HG03439 (cell line): ENCODE data around the gene CIDEA.
"Not testable (repeated sequence)": the region's sequence is repeated elsewhere in the genome, so short reads cannot be mapped to it uniquely, and the experiment has no call there.

Experiments used
- ATAC-seq: cut with Tn5 transposase; IDR thresholded peaks from one replicate; pipeline ENCODE4 v1.9.1; 2021; ENCODE audit warnings: mild to moderate bottlenecking, moderate library complexity; ENCODE audit not compliant: unreplicated experiment

The CIDEA gene

DNA sequence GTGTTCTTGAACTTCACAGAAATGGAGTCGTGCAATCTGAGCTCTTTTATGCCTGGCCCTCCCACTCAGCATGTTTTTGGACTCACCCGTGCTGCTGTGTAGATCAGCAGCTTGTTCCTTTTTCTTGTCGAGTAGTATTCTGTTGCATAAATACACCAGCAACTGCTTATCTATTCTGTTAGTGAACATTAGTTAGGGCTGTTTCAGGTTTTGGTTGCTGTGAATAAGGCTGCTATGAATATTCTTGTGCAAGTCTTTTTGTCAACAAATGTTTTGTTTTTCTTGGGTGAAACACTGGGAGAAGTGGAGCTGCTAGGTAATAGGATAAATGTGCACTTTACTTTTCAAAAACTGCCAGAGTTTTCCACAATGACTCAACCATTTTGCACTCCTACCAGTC is 15.3 kb upstream of the CIDEA start:
- no peak for ATAC-seq

DNA sequence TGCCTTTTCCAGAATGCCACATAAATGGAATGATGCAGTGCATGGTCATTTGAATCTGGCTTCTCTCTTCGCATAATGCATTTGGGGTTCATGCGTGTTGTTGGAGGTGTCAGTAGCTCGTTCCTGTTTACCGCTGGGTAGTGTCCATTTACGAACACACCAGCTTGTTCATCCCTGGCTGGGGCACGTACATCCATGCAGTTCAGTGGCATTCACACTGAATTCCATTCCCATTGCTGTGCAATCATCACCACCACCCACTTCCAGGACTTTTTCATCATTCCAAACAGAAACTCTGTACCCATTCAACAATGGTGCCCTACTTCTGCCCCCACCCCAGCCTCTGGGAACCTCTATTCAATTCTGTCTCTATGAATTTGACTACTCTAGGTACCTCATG is 14.7 kb upstream of the CIDEA start:
- ATAC-seq = no peak

DNA sequence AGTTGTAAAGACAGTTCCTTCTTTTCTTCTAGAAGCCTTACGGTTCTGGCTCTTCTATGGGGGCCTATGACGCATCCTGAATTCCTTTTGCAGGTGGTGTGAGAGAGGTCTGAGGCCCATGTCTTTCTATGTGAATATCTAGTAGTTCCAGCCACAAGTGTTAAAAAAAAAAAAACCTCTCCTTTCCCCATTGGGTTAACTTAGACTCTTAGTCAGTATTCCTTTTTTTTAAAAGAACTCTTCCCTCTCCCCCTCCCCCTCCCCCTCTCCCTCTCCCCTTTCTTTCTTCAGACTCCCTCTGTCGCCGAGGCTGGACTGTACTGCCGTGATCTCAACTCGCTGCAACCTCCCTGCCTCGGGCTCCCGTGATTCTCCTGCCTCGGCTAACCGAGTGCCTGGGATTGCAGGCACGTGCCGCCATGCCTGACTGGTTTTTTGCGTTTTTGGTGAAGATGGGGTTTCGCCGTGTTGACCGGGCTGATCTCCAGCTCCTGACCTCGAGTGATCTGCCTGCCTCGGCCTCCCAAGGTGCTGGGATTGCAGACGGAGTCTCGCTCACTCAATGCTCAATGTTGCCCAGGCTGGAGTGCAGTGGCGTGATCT is 11.4 kb upstream of the CIDEA start:
- no peak for ATAC-seq

DNA sequence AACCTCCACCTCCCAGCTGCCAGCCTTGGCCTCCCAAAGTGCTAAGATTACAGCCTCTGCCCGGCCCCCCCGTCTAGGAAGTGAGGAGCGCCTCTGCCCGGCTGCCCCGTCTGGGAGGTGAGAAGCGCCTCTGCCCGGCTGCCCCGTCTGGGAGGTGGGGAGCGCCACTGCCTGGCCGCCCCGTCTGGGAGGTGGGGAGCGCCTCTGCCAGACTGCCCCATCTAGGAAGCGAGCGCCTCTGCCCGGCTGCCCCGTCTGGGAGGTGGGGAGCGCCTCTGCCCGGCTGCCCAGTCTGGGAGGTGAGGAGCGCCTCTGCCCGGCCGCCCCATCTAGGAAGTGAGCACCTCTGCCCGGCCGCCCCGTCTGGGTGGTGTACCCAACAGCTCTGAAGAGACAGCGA is 10.9 kb upstream of the CIDEA start:
- ATAC-seq = not testable (repeated sequence)

DNA sequence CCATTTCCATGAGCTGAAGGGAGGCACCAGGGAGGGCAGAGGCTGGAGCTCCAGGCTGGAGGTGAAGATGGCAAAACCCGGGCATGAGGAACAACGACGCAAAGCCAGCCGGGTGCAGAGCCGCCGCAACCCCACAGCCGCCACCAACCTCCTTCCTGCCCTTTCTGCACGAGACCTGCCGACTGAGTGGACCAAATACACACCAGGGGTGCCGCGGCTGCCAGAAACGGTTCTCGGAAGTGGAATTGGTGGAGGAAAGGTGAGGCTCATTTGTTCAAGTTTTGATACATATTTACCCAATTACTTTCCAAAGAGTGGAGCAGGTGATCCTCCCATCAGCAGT is 8.4 kb upstream of the CIDEA start:
- no peak for ATAC-seq

DNA sequence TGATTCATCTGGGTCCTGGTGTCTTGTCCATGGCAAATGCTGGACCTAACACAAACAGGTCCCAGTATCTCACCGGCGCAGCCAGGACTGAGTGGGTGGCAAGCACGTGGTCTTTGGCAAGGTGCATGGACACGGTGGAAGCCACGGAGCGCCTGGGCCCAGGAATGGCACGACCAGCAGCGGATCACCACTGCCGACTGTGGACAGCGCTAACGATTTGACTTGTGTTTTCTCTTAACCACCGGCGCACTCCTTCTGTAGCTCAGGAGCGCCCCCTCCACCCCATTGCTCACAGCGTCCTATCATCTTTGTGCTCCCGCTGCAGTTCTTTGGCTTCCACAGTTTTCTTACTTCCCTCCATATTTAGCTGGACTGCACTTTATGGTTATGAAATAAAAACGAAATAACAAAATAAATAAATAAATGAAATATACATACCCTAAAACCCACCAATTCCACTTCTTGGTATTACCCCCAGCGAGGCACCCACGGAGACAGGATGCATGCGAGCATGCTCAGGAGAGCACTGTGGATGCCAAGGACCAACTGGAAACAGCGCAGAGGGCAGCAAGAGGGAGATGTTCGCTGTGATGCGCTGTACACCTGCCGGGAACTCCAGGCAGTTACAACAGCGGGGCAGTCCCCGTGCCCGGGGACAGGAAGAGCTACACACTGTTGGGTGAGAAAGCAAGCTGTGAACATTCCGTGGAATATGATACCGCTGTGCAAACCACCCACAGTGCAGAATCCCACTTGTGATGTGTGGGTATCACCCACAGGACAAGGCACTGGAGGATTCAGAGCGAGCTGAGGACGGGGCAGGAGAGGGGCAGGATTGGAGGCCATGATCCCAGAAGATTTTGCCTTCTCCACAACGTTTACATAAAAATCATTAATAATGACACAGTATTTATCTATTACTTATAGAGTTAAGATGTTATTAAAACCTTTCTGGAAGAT is 7.0 kb upstream of the CIDEA start:
- no peak for ATAC-seq

DNA sequence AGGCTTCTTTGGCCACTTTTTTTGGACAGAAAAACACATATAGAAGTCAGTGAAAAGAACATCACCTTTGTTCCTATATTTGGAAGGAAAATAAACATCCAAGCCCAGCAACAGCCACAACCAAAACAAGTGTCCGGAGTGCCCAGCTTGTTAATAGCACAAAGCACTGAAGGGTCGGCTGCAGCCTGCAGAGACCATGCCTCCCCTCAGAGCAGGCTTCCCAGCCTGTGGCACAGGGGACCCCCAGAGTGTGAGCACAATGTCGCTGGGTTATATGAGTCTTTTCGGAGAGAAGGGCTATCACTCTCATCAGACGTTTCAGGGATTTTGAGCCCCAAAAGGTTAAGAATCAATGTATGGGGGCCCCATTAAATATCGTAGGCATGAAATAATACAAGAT is 6.2 kb upstream of the CIDEA start:
- no peak for ATAC-seq

DNA sequence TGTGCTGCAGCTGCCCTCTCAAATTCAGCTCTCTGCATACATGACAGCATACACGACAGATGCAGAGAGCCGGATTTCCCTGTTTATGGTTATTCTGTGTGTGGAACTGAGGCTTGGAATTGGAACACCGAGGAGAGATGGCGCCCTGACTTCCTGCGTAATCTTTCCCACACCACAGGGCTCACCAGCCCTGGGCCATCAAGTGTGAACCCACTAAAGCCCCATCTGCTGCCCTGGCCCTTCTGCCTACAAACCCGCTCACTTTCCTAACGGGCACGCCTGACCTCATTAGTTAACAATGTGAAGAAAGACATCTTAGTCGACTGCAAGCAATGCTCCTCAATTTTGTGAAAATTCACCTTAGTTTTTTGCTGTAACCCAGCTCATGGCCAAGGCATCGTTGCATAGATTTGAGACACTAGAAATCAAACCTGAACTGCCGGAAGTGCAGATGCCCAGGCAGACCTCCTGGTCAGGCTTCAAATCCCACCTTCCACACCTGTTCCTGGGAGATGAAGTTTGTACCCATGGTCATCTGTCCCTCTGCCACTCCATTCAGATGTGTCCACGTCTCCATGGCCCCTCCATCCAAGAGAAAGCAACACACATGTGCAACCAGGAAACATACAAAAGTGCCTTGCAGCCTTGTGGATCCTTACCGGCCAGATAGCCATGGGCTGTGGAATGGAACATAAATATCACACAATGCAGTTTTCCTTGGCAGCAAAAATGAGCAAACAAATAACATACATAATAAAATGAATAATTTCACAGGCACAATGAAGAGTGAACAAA is 5.0 kb upstream of the CIDEA start:
- ATAC-seq = no peak

DNA sequence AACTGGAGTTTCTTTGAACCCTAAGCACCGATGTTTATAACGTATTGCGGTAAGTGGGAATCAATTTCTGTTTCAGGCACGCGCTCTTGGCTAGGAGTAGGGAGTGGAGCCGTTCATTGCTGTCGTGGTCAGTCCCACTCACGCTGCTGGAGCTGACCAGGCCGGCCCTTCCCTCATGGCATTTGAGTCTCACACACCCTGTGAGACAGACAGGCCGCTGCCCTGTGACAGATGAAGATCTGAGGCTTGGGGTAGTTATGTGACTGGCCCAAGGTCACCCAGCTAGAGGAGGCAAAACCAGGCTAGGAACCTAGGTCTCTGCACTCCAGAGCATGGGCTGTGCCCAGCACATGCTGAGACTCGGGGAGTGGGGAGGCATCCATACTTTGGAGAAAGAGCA is 2.9 kb upstream of the CIDEA start:
- no peak for ATAC-seq

DNA sequence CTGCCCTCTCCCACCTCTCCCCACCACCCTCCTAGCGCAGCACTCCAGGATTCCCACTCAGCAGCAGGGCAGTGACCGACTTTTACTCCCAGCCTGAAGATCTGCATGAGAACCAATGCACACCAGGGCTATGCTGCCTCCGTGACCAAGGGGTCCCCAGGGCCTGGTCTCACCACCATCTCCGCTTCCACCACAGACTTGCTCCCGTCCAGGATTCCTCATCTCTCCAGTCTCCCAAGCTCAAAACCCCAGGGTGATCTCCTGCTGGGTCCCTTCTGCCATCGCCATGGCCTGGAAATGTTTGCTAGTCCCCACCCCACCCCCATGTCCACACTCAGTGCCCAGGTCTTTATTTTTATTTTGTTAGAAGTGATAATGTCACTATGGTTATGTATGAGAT is 2.1 kb upstream of the CIDEA start:
- ATAC-seq = no peak

DNA sequence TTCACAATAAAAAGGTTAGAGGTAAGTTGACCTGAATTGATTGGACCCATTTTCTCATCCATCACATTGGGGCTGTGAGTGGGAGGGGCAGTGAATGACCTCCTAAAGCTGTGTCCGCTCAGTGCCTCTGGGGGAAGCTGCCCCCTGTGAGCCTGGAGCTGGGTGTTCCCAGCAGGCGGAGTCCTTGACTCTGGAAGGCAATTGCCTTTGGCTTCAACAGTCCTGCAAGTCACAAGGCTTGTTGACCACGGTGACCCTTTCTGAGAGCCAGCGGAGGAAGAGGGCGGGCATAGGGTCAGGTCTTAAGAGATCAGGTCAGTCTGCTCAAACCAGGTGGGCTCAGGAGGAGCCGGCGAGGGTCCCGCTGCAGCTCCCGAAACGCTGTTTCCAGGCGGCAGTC is 1.1 kb upstream of the CIDEA start:
- no peak for ATAC-seq

DNA sequence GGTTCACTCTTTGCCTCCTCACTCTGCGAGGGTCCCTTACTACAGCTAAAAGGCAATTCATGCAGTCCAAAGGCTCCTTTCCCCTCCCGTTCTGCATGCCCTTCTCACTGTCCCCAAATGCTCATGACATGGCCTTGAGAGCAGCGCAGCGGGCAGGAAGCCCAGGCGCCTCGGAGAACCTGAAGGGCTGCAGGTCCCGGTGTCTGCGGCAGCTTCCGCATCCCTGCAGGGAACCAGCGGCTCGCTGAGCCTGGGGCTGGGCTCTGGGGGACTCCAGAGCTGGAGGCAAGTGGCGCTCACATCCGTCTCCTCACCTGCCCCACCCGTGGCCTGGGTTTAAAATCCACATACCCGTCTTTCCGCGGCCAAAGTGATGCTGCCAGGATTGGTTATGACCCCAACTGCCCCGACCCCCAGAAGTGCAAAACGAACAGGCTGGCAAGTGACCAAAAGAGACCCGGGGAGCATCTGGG is 462 bp upstream of the CIDEA start:
- no peak for ATAC-seq

DNA sequence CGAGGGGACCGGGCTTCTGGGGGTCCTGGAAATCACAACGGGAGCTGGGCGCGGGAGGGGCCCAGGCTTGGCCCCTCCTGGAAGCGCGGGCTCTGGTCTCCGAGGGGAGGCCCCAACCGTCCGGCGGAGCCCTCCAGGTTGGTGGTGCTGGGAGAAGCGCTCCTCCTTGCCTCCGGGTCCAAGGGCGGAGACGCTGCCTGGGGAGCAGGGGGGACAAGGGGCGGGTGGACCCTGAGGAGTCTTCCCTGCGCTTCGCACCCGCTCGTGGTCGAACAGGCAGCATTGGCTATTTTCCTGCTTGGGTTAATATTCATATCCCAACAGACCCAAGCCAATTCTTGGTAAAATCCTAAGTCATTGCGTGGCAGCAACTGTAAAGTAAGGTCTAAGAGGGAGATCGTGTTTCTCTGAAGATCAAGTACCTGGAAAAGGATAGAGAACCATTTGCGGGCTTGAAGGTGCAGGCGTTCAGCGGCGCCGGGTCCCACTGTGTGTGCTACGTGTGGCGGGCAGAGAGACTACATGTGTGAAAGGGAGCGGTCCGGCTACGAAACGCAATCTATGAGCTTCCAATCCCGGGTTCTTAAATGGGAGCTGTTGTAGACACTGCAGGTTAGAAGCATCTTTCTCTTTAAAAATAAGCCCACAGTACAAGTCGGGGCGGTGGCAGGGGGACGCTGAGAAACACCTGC is 805 bp downstream of the CIDEA start:
- no peak for ATAC-seq

DNA sequence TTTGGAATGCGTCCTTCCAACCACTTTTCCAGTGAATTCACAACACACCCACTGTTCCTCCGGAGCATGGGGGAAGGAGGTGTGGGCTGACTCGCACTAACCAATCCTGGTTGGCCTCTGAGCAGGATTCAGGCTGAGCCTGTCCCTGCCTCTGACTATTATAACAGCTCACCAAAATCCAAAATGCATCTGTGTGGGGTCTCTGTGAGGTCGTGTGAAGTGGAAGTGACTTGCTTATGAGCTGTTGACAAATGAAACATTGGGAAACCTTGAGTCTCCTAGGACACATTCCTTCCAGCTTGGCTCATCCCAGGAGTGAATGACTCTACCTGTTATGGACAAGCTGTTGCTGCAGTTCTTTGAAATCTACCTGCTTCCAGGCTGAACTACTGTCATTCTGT is 1.5 kb downstream of the CIDEA start:
- ATAC-seq = no peak

DNA sequence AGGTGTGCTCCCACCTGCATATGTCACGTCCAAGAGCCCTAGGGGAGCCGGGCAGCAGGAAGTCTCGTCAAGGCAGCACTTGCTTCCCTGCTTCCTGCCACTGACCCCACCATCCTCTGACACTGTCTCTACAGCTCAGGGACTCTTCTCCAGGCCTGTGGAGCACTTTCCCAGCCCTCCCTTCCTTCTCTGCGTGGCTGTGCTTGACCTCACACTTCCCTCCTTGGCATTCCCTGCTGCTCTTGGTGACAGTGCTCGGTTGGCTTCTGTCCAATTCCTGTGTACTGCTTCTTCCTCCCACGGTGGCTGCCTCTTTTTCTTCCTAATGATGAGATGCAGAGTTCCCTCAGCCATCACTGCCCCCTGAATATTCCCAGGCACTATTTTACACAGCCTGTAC is 2.8 kb downstream of the CIDEA start:
- ATAC-seq = no peak

DNA sequence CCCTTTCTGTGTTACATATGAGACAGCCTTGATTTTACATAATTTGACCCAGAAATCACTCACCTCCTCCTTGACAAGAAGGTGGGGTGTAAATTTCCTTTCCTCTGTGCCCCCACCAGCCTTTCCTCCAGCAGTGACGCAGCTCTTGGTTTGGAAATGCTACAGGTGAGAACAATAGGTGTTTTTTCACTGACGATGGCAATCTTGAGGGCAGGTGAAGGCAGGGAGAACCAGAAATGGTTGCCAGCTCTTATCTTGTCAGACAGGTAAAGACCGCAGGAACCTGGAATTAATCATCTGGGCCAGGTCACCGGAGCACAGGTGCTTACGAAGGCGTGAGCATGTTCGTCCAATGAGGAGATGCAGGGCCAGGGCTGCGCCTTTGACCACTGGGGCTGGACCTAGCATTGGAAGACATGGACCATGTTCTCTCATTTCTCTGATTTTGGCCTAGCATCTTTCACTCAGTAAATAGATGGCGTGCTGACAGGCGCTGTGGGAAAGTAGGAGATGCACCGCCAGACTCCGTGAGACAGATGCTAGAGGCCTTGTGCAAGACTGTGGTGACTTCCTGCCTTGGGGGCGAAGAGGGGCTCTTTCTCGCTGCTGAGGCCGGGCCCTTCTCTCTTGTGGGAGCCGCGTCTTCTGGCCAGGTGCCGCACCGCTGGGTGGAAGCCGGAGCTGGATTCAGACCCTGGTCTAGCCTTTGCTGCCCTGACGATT is 4.0 kb downstream of the CIDEA start:
- no peak for ATAC-seq

DNA sequence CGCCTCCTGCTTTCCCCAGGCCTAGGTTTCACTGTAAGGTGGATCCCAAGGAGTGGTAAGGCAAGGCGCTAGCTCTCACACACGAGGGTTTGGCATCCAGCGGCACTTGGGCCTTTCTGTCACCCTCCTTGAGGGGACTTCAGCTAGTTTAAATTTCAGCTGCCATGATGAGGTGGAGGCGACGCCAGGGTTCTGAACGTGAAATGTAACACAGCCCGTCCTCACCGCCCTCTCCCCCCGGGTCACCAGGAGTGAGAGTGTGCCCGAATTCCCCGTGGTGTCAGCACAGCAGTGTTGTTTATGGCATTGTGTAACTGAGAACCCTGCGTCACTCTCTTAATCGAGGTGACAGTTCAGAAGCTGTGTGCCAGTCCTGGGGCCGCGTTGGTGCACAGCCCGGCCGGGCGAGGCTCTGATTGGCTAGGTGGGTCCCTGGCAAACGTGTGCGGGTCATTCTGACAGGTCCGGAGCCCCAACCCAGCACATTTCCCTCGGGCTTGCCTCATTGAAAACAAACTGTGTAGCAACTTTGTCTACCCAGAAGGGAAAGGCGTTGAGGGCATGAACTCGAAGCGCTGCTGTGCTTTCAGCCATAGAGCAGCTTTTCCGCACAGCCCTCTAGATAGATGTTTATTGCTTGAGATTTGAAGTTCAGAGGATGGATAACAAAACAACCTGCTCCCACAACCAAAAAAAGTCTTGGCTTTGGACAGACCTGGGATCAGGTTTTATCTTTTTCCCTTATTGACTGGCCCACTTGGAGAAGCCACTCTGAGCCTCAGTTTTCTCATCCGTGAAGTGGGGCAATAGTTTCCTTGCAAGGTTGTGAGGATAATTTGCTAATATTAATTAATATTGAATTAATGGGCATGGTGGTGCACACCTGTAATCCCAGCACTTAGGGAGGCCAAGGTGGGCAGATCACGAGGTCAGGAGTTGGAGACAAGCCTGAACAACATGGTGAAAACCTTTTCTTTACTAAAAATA is 4.9 kb downstream of the CIDEA start:
- ATAC-seq = no peak

DNA sequence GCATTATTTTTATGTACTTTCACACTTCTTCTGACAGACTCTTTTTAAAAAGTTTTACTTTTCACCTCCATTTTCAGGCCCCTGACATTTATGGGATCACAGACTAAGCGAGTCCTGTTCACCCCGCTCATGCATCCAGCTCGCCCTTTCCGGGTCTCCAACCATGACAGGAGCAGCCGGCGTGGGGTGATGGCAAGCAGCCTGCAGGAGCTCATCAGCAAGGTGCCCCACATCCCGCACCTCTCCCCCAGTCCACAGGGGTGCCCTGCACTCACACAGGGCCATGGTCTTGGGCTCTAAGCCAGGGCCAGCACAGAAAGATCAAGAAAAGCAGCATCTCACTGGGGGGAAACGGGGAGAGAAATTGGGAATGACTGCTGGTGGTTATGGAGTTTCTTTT is 8.6 kb downstream of the CIDEA start:
- no peak for ATAC-seq

DNA sequence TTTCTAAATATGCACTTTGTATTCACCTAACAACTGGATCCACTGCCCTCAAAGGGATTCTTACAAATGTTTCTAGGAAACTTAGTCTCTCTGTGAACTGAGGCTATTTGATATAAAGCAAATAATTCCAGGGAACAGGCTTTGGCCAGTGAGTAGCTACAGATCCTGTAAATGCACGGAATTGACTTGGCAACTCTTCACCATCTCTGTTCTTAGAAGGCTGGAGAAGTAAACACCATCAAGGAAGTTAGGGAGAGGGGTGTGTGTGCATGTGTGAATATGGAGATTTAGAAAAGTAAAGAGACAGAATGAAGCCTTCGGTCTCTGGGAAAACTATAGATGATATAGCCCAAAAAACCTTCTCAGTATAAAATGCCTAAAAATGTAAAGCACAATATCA is 10.7 kb downstream of the CIDEA start:
- no peak for ATAC-seq
